Right lobe of liver (tissue), 4 donors: ENCODE measurements around the gene TSNAXIP1.

ENCODE experiments used
- CTCF ChIP-seq, 4 donors: fragments of 200-600 bp in 3 of 4; fragments of 450-650 bp in 1 of 4; IDR thresholded peaks; one replicate each; pipeline versions ENCODE4 v1.5.1 to v1.8.0; 2016 to 2022; ENCODE audit warnings: antibody characterized with exemption in 4 of 4, mild to moderate bottlenecking in 2 of 4
- POLR2A ChIP-seq: fragments of 450-650 bp; IDR thresholded peaks from one replicate; pipeline ENCODE4 v1.6.1; 2017; ENCODE audit warnings: antibody characterized with exemption, mild to moderate bottlenecking
- donor health status: DM: no; HTN: no; CAD: no.
- donor health status: DM: no; HTN: no; CAD: no.
- donor health status: DM: no; HTN: yes; CAD: no.

GRCh38 chr16:67760956-67761230 is 45.8 kb upstream of the TSNAXIP1 start:
- TF ChIP-seq CTCF (IDR thresholded peaks at IDR 0.05) (no peak), POLR2A (no peak)
